ENCODE measurements around the gene NPEPL1.
"Not testable (repeated sequence)": the region's sequence is repeated elsewhere in the genome, so short reads cannot be mapped to it uniquely, and the experiment has no call there.

NPEPL1 gene

GRCh38 chr20:58712806-58713731 is 20.5 kb downstream of the NPEPL1 start:
- DNase-seq (ENCODE audit: low read depth) = no peak

GRCh38 chr20:58713801-58714339 is 21.3 kb downstream of the NPEPL1 start:
- no peak for DNase-seq (ENCODE audit: low read depth)

- no peak for DNase-seq (ENCODE audit: low read depth)
These were observed 21.8 kb downstream of the NPEPL1 start for GRCh38 chr20:58714340-58714922.

DNA sequence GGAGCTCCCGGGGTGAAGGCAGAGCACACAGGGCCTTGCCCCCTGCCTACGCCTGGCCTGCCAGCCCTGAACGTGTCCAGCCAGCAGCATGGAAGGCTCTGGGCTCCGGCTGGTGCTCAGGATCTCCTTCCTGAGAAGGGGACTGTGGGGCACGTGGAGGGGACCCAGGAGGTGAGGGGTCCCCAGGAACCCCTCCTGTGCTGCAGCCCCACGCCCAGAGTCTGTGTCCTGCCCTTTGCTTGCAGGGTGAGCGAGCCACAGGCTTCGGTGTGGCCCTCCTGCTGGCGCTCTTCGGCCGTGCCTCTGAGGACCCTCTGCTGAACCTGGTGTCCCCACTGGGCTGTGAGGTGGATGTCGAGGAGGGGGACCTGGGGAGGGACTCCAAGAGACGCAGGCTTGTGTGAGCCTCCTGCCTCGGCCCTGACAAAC is 22.3 kb downstream of the NPEPL1 start:
- DNase-seq (ENCODE audit: low read depth) = no peak

DNA sequence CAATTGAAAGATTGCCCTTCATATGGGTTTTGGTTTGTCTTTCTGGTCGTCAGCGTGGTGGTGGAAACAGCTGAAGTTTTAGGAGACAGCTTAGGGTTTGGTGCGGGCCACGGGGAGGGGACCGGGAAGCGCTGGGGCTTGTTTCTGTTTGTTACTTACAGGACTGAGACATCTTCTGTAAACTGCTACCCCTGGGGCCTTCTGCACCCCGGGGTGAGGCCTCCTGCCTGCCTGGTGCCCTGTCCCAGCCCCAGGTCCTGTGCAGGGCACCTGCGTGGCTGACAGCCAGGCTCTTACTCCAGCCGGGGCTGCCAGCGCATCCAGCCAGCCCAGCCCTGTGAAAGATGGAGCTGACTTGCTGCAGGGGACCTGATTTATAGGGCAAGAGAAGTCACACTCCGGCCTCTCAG is 22.8 kb downstream of the NPEPL1 start:
- no peak for DNase-seq (ENCODE audit: low read depth)

- DNase-seq (ENCODE audit: low read depth) = no peak
These were observed 23.3 kb downstream of the NPEPL1 start for GRCh38 chr20:58715801-58716475.

DNA sequence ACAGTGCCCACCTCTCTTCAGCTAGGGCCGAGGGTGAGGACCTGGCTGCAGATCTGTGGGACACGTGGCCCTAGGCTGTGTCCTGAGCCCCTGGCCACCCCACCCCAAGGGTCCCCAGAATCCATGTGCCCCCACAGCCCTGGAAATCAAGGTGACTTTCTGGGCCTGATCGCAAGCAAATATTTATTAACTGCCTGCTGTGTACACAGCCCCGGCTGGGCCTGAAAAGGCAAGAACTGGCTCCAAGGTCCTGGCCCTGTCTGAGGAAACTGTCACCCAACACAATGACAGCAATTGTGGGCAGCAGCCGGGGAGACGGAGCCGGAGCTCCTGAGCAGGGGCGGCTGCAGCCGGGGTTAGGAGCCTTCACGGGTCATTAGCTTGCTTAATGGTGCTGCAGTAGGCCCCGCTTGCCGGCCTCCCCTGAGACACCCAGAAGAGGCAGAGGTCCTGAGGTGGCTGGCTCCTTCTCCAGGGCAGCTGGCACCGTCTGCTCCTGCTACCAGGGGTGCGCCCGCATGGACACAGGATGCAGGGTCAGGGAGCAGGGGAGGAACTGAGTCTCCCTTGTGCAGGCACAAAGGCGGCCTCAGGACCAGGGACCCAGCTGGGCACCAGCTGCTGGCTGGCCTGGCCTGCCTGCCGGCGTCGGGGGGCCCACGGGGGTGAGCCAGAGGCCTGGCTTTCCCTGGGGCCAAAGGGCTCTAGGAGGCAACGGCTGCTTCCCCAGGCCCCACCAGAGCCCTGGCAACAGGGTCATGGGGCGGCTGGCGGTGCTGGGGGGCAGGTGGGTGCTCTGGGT is 24.1 kb downstream of the NPEPL1 start:
- no peak for DNase-seq (ENCODE audit: low read depth)

DNA sequence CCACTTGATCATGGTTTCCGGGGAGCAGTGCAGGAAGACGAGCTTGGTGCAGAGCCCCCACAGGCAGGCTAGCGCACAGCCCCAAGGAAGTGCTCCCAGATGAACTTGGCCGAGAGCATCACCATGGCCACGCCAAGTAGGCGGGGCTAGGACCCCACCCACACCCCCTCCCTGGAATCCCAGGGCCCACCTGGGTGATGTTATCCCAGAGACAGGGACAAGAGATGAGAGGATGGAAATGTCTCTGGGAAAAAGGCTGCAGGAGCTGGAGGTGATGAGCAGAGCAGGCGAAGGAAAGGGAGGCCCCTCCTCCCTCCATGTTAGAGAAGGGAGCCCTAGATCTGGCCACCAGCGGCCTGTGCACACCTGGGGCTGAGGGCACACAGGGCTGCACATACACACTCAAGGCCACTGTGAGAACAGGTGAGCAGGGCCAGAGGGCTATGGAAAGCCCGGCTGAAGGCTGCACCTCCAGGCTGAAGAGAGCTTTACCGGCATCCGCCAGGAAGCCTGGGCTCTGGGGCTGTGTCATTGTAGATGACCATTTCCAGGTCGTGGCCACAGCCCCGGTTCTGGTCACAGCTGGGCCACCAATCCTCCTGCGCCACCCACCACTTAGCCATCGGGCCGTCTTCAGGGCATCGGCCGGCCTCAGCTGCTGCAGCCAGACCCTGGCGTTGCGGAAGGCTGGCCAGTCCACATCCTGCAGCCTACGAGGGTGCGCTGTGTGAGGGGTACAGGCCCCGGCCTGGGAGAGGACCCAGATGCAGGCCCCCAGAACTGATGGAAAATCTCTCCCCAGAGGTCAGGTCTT is 24.9 kb downstream of the NPEPL1 start:
- no peak for DNase-seq (ENCODE audit: low read depth)

GRCh38 chr20:58718121-58718563 is 25.5 kb downstream of the NPEPL1 start:
- DNase-seq (ENCODE audit: low read depth) = no peak

DNA sequence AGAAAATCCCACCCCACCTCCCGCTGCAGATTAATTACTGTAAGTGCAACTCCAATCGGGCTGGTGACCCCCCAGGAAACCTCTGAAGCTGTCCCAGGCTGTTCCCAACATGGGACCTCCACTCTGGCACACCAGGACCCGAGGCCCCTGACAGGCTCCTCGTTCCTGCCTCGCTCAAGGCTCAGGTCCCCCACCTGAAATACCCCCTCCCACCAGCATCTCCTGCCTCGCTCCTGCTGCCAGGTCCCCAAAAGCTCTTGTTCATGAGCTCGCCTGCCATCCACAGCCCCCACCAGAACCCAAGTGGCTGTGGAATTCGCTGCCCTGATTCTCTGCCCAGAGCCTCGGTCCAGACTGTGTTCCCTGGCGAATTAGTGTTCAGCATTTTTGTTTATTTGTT is 26.1 kb downstream of the NPEPL1 start:
- DNase-seq (ENCODE audit: low read depth) = no peak

DNA sequence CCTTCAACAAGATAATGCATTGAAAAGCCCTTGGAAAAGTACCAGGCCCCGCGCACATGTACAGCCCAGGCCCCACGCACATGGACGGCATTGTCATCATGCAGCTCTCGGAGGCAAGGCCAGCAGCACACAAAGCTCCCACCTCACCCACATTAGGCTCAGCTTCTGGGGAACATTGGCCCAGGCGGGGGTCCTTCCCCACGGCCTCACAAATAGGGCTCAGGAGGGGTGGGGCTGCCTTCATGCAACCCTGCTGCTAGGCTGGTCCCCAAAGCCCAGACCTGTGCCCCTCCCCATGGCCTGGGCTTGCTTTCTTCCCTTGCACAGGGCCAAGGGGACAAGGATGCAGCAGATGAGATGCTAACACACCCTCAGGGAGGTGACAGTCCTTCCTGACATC is 26.7 kb downstream of the NPEPL1 start:
- DNase-seq (ENCODE audit: low read depth) = no peak

- DNase-seq (ENCODE audit: low read depth) = no peak
These were observed 27.4 kb downstream of the NPEPL1 start for GRCh38 chr20:58719971-58720371.

DNA sequence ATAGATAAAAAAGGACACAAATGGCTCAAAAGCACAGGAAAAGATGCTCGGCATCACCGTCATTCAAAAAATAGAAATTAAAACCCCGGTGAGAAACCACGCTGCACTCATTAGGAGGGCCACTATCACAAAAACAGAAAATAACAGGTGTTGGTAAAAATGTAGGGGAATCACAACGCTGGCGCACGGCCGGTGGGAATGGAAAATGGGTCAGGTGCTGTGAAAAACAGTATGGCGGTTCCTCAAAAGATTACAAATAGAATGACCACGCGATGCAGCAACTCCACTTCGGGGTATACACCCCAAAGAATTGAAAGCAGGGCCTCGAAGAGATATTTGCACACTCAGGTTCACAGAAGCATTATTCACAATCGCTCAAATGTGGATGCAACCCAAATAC is 28.3 kb downstream of the NPEPL1 start:
- no peak for DNase-seq (ENCODE audit: low read depth)

- DNase-seq (ENCODE audit: low read depth) = no peak
These were observed 29.6 kb downstream of the NPEPL1 start for GRCh38 chr20:58721951-58722778.

DNA sequence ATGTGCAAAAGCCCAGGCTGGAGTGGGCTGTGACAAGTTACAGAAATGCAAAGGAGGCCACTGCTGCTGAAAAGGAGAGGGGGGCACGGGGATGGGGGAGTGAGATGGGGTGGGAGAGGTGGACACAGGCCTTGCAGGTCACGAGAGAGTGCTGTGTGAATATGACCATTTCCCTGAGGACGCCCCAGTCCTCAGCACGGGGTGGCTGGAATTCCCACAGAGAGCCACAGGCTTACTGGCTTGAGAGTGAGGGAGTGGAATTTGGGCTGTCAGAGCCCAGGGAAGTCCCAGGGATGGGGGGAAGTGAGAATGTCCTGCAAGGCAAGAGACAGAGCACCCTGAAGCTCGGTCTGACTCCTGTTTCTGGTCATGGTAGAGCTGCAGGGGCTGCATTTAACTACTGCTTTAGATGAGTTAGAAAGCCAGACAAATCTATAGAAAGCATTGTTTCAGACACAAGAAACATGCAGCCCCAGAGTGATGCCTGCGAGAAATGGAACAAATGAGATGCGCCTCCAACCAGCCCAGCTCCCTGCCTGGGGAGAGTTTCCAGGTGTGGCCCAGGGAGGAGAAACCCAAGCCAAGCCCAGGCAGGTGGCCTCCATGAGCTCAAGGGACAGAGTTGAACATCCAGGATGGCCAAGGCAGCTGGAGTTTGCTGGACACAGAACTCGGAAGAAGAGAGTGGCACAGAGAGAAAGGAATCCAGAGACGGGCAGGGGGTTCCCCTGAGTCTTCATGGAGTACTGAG is 30.5 kb downstream of the NPEPL1 start:
- no peak for DNase-seq (ENCODE audit: low read depth)

GRCh38 chr20:58723628-58723984 is 31.0 kb downstream of the NPEPL1 start:
- DNase-seq (ENCODE audit: low read depth) = no peak

DNA sequence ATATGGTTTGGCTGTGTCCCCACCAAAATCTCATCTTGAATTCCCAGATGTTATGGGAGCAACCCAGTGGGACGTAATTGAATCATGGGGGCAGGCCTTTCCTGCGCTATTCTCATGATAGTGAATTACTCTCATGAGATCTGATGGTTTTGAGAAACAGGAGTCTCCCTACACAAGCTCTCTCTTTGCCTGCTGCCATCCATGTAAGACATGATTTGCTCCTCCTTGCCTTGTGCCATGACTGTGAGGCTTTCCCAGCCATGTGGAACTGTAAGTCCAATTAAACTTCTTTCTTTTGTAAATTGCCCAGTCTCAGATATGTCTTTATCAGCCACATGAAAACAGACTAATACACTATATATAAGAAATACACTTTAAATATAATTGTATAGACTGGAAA is 33.6 kb downstream of the NPEPL1 start:
- not testable (repeated sequence) for DNase-seq (ENCODE audit: low read depth)

DNA sequence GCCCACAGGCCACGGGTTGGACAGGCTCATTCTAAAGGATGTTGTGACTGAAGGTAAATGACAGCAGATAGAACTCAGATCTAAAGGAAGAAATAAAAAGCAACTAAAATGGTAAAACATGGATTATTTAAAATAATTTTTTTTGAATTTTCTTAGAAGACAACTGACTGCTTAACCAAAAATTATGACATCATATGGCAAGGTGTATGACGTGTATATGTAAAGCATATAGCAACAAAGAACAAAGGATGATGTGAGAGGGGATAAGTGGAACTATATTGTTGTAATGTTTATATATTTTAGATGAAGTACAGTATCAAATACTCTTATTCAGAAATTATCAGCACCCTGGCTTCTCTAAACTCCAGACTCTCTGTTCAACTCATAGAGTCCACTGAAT is 38.6 kb downstream of the NPEPL1 start:
- DNase-seq (ENCODE audit: low read depth) = no peak

- DNase-seq (ENCODE audit: low read depth) = no peak
These were observed 44.6 kb downstream of the NPEPL1 start for GRCh38 chr20:58737198-58737597.

All from GM04504 (cell line).